Stimulated activated naive B cell treated with anti-CD40 and anti-IgM and Interleukin-4, amounts not matched to agents 10 μg/mL and 1 μg/mL and 100 μg/mL, for 72 hours (primary cell): ENCODE data around the gene BPIFA2.

Source experiments
- ATAC-seq, 2 donors: fragments of 150-1000 bp; cut with Tn5 transposase; replicated peaks; 2 replicates each; pipeline ENCODE4 v1.10.0; 2021; ENCODE audit warnings: moderate library complexity in 1 of 2
- DNase-seq: peaks from one replicate; pipeline ENCODE4 v3.0.0; 2021
- H3K27ac Mint-ChIP-seq: one replicate; pipeline ENCODE4 v1.8.0; 2022; ENCODE audit warnings: mild to moderate bottlenecking, mixed read lengths
- H3K27me3 Mint-ChIP-seq, 2 donors: one replicate each; pipeline ENCODE4 v1.8.0; 2022; ENCODE audit warnings: mixed read lengths in 2 of 2
- H3K36me3 Mint-ChIP-seq, 2 donors: one replicate each; pipeline ENCODE4 v1.8.0; 2022; ENCODE audit warnings: mixed read lengths in 2 of 2, mild to moderate bottlenecking in 1 of 2
- H3K4me1 Mint-ChIP-seq, 2 donors: one replicate each; pipeline ENCODE4 v1.8.0; 2022; ENCODE audit warnings: mixed read lengths in 2 of 2, mild to moderate bottlenecking in 1 of 2
- H3K4me3 Mint-ChIP-seq, 2 donors: one replicate each; pipeline ENCODE4 v1.8.0; 2022; ENCODE audit warnings: mild to moderate bottlenecking in 2 of 2, mixed read lengths in 2 of 2, moderate library complexity in 1 of 2
- H3K9me3 Mint-ChIP-seq, 2 donors: one replicate each; pipeline ENCODE4 v1.8.0; 2022; ENCODE audit warnings: mixed read lengths in 2 of 2, mild to moderate bottlenecking in 1 of 2

Gene BPIFA2

DNA sequence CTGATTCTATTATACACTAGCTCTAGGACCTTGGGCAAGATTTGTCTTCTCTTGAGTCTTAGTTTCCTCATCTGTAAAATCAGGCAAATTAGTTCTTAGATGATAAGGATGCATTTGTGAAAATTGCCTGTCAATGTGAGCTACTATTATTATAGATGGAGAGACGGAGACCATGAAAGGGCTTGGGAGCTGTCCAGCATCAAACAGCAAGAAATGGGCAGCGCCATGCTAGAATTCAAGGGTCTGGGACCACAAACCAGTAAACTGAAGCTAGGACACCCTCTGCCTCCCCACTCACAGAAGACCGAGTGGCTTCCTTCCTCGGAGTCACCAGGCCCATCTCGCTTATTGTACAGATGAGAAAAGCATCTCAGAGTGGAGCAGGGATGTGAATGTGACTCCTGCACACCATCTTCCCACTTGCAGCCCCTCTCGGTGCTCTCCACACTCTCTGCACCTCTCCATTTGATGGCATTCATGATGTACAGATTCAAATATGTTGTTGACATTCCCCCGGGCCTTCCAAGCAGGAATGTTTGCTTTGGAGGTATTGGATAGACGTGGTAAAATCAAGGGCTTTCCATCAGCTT is 25.0 kb downstream of the BPIFA2 start:
- Mint-ChIP-seq H3K4me1 (no peaks in the 10 kb centered on the region), H3K9me3 (no peaks in the 10 kb centered on the region)

DNA sequence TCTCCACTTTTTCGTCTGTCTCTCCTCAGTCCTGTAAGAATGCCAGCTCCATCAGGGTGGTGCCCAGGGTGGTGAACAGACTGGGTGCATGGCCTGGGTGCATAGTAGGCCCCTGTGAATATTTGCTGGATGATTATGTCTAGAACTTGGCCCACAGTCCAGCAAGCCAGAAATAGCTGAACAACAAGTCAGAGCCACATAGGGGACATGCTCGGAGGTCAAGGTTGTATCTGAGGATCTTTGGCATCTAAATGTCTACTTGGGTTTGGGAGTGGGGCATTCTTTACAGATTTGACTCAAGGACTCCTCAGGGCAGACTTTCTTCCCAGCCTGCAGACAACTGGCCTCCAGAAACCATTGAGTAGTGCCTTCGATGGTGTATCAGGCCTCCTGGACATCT is 31.1 kb downstream of the BPIFA2 start:
- Mint-ChIP-seq H3K4me3 (no peak overlapping the region), H3K9me3 (no peaks in the 10 kb centered on the region), H3K4me1 (no peaks in the 10 kb centered on the region), H3K36me3 (no peaks in the 10 kb centered on the region), H3K27me3 (peaks cover 23 to 24% of the 10 kb centered on the region in 2 donors), H3K27ac (no peak overlapping the region)
- ATAC-seq (no peak), DNase-seq (no peak)

More for the DNA sequence above, 25.0 kb downstream of the BPIFA2 start:
- no peaks in the 10 kb centered on the region for H3K36me3 Mint-ChIP-seq
- ATAC-seq = no peak
- no peak for DNase-seq
- no peak overlapping the region for H3K4me3 Mint-ChIP-seq
- H3K27me3 Mint-ChIP-seq = peaks cover 11 to 18% of the 10 kb centered on the region in 2 donors
- no peak overlapping the region for H3K27ac Mint-ChIP-seq

DNA sequence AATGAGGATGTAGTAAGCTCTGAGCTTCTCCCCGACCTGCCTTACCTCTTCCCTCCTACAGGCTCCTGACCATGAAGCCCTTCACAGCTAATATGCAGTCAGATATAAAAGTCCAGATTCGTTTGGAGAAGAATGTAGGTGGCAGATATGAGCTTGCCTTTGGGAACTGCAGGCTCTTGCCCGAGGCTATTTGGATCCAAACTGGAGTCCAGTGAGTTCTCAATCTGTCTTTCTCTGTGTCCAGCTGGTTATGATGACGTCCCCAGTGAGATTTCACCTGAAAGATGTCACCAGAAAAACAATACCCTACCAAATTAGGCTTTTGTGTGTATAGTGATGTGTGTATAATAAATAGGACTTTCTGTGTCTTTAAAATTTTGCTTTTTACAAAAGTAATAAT is 34.5 kb downstream of the BPIFA2 start:
- no peak overlapping the region for H3K27ac Mint-ChIP-seq
- no peak for ATAC-seq

DNA sequence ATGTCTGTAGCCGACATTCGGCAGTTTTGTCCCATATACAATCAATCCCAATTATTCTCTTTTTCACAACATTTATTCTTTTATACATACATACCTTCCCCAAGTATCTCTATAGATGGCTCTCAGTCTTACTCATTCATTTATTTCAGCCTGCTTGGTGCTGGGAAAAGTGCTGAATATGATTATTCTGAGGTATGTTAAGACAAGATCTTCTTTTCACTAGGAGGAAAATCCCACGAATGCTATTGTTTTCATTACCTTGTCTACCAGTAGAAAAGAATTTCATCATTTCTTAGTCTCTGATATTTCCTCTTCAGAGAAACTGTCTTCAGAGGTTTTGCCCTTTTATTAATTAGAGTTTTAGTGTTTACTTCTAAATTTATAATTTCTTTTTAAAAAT is 35.5 kb downstream of the BPIFA2 start:
- Mint-ChIP-seq H3K4me1 (no peaks in the 10 kb centered on the region), H3K36me3 (no peaks in the 10 kb centered on the region), H3K27me3 (peaks cover 25% of the 10 kb centered on the region in 2 donors), H3K27ac (no peak overlapping the region), H3K4me3 (no peak overlapping the region), H3K9me3 (no peaks in the 10 kb centered on the region)
- ATAC-seq = no peak
- DNase-seq = no peak

More for the DNA sequence above, 34.5 kb downstream of the BPIFA2 start:
- no peak for DNase-seq
- H3K36me3 Mint-ChIP-seq = no peaks in the 10 kb centered on the region
- no peak overlapping the region for H3K4me3 Mint-ChIP-seq
- H3K9me3 Mint-ChIP-seq = no peaks in the 10 kb centered on the region
- H3K27me3 Mint-ChIP-seq = peaks cover 25 to 26% of the 10 kb centered on the region in 2 donors
- H3K4me1 Mint-ChIP-seq = no peaks in the 10 kb centered on the region

DNA sequence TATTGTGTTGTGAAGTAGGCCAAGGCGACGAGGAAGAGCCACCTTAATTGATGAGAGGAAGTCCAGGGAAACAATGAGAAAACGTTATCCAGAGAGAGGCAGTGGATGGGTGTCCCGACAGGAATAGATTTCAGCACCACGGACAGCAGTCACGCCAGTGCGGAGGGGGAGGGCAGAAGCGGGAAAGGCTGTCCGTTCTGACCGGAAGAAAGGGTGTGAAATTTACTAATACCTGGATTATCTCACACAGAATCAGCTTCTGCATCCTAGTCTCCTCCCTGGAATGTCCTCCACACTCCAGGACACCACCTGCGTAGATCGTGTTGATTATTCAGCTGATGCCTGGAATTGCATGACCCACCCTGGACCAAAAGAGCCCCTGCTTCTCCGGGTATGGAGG is 41.8 kb downstream of the BPIFA2 start:
- H3K27me3 Mint-ChIP-seq = peaks cover 41 to 51% of the 10 kb centered on the region in 2 donors
- DNase-seq (no peak), ATAC-seq (no peak)
- H3K27ac Mint-ChIP-seq = no peak overlapping the region
- no peaks in the 10 kb centered on the region for H3K36me3 Mint-ChIP-seq
- H3K4me3 Mint-ChIP-seq = no peak overlapping the region
- H3K4me1 Mint-ChIP-seq = no peaks in the 10 kb centered on the region
- peaks cover 0 to 2% of the 10 kb centered on the region in 2 donors for H3K9me3 Mint-ChIP-seq

DNA sequence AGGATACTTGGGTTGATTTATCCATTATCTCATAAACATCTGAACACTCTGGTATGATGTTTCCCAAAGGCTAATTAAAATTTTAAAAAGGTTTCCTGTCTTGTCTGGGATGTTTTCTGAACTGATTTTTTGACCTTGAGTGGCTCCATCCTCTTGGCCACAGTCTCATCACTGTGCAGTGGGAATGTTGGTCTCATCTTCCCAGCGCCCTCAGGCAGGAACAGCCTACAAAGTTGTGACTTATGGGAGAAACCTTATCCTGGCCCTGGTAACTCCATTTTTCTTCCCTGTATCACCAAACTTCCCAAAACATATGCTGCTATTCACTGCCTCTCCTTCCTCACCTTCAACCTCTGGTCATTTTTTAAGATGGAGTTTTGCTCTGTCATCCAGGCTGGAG is 42.4 kb downstream of the BPIFA2 start:
- no peak overlapping the region for H3K27ac Mint-ChIP-seq
- peaks cover 0 to 2% of the 10 kb centered on the region in 2 donors for H3K9me3 Mint-ChIP-seq
- H3K36me3 Mint-ChIP-seq = no peaks in the 10 kb centered on the region
- no peaks in the 10 kb centered on the region for H3K4me1 Mint-ChIP-seq
- DNase-seq = no peak
- peaks cover 44 to 52% of the 10 kb centered on the region in 2 donors for H3K27me3 Mint-ChIP-seq
- H3K4me3 Mint-ChIP-seq = no peak overlapping the region
- no peak for ATAC-seq

DNA sequence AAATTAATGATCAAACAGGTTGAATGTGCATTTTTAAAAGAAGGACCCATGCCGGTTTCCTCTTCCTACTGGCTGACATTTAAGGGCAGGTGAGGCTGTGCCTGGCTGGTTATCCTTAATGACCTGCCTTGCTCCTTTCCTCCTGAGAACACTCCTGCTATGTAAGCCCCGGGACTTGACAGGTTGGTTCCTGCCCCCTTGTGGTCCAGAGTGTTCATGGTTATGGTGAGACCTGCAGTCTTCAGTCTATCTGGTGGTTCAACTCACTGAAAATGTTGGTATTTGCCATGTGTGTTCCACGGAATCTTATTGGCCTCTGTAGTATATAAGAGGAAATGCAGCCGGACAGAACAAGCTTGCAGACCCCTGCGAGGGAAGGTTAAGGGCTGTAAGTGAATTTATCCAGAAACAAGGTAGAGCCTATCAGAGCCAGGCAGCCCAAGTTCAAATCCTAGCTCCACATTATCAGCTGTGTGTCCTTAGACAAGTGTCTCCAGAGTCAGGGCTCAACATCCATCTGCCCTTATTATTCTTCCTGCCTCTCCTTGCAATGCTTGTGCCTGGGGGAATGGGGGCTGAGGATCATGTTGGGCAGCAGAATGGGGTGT is 44.0 kb downstream of the BPIFA2 start:
- Mint-ChIP-seq H3K27ac (no peak overlapping the region), H3K9me3 (peaks cover 0 to 2% of the 10 kb centered on the region in 2 donors), H3K4me3 (no peak overlapping the region), H3K36me3 (no peaks in the 10 kb centered on the region), H3K27me3 (peaks cover 51 to 57% of the 10 kb centered on the region in 2 donors), H3K4me1 (no peaks in the 10 kb centered on the region)
- peak; percentile 70 to 78 for ATAC-seq
- no peak for DNase-seq

DNA sequence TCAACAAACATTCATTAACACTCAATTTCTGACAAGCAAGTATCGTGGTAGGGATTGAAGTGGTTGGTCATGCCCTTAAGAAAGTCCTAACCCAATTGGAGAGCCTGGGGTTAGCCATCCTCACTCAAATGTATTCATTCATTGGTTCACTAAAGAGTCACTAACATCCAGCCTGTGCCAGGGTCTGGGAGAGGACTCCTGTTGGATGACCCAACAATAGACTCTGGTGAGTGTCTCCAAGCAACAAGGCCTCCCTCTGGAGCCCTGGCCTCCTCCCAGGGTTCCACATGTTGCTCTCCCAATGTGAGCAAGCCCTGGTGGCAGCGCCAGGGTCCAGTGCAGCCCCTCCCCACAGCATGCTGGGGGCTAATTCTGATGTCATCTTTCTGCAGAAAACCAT is 49.1 kb downstream of the BPIFA2 start, which contains the start of gene BPIFA3:
BPIFA3 (plus strand) TSS at position 301 of the 400 bp plus-strand sequence. CDS start 185 bp downstream, outside the sequence.
- ATAC-seq (no peak), DNase-seq (no peak)
- Mint-ChIP-seq H3K27ac (no peak within 1 kb of the TSS), H3K27me3 (peaks cover 28 to 42% of the 10 kb centered on the region in 2 donors), H3K4me3 (no peak within 1 kb of the TSS), H3K4me1 (no peaks in the 10 kb centered on the region), H3K36me3 (no peaks in the 10 kb centered on the region), H3K9me3 (no peaks in the 10 kb centered on the region)

DNA sequence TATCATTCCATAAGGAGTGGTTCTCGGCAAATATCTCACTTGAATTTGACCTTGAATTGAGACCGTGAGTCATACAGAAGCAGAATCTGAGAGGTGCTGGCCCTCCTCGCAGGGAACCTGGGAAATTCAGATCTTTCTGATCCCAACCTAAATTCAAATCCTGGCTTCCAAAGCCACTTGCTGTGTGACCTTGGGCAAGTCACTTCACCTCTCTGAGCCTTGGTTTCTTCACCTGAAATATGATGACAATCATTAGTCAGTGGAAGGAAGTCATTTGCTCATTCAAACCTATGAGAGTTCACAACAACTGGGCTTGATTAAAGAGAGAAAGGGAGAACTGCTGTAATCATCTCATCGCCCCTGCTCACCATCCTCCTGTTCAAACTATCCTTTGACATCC is 56.4 kb downstream of the BPIFA2 start:
- no peaks in the 10 kb centered on the region for H3K36me3 Mint-ChIP-seq
- H3K9me3 Mint-ChIP-seq = no peaks in the 10 kb centered on the region
- no peaks in the 10 kb centered on the region for H3K4me1 Mint-ChIP-seq
- peaks cover 29 to 34% of the 10 kb centered on the region in 2 donors for H3K27me3 Mint-ChIP-seq
- H3K4me3 Mint-ChIP-seq = no peak overlapping the region
- no peak for DNase-seq
- no peak overlapping the region for H3K27ac Mint-ChIP-seq
- no peak for ATAC-seq

DNA sequence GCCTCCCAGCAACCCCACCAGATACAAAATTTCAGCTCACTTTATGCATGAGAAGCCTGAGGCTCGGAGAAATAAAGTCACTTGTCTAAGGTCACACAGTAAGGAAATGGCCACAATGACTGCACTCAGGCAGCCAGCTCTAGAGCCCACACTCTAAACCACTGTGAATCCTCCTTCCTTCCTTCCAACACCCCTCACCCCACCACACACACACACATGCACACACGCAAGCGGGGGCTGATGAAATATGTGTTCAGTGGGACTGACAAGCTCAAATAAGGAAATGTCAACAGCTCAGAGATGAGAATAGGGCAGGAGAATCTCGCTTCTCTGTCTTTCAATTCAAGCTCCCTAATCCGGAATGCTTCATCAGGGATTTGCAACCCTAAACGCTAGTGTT is 61.9 kb downstream of the BPIFA2 start:
- no peaks in the 10 kb centered on the region for H3K36me3 Mint-ChIP-seq
- H3K27ac Mint-ChIP-seq = no peak overlapping the region
- no peaks in the 10 kb centered on the region for H3K4me1 Mint-ChIP-seq
- H3K9me3 Mint-ChIP-seq = no peaks in the 10 kb centered on the region
- DNase-seq = no peak
- ATAC-seq = no peak
- no peak overlapping the region for H3K4me3 Mint-ChIP-seq
- peaks cover 38 to 61% of the 10 kb centered on the region in 2 donors for H3K27me3 Mint-ChIP-seq
